Ovary (tissue), 9 donors: ENCODE results near the gene HIRA. TPM values are rescaled to one million over a fixed set of nuclear protein-coding genes. Genes with fewer than 3 reads are reported as not detected.

Experiments
- DNase-seq, 5 donors: peaks; one replicate each; pipeline ENCODE4 v3.0.0-alpha.2; 2019 to 2020
- H3K27ac ChIP-seq, 2 donors: fragments of 200-600 bp; one replicate each; pipeline versions ENCODE4 v1.5.1 to v1.8.0; 2019 to 2022
- H3K27me3 ChIP-seq: fragments of 200-600 bp; one replicate; pipeline ENCODE4 v1.8.0; 2022
- H3K36me3 ChIP-seq: fragments of 200-600 bp; sonication (generic); one replicate; pipeline ENCODE4 v1.5.1; 2019
- H3K4me1 ChIP-seq: one replicate; pipeline ENCODE4 v1.8.1; 2013; ENCODE audit warnings: mild to moderate bottlenecking, moderate library complexity; ENCODE audit not compliant: insufficient read depth
- H3K4me3 ChIP-seq: fragments of 200-600 bp; sonication (generic); one replicate; pipeline ENCODE4 v1.5.1; 2017
- H3K9me3 ChIP-seq, 2 donors: fragments of 200-600 bp in 1 of 2; sonication (generic) in 1 of 2; one replicate each; pipeline versions ENCODE4 v1.5.1 to v1.8.1; 2013 to 2019; ENCODE audit warnings: mild to moderate bottlenecking in 1 of 2, moderate library complexity in 1 of 2
- CTCF ChIP-seq, 3 donors: fragments of 450-650 bp in 2 of 3; fragments of 200-600 bp in 1 of 3; IDR thresholded peaks; one replicate each; pipeline versions ENCODE4 v1.5.1 to v1.8.0; 2016 to 2022; ENCODE audit warnings: antibody characterized with exemption in 3 of 3, mild to moderate bottlenecking in 1 of 3
- EP300 ChIP-seq: sonication (generic); formaldehyde crosslinking; IDR thresholded peaks from one replicate; pipeline ENCODE4 v1.6.1; 2017; ENCODE audit warnings: antibody characterized with exemption
- POLR2A ChIP-seq: fragments of 450-650 bp; IDR thresholded peaks from one replicate; pipeline ENCODE4 v1.6.1; 2017; ENCODE audit warnings: antibody characterized with exemption, mild to moderate bottlenecking, moderate library complexity
- WGBS, 3 donors: extraction: QIAGEN DNeasy Blood & Tissue Kit in 1 of 3; methylation state at CpG; one replicate each; pipeline versions ENCODE4 v1.1.5 to v1.1.7; 2013 to 2017; 5-methylcytosine and 5-hydroxymethylcytosine counted together
- intact Hi-C, 4 donors: fragments of 100-400 bp; cut with DNase I; formaldehyde crosslinking; loops; one replicate each; pipeline versions ENCODE4 v1.11.0 to v1.15.1; 2022 to 2023
- polyA plus RNA-seq, 2 donors: library from polyadenylated mRNA; stranded (reverse); fragments of 200-250 nt in 1 of 2; fragments of 350-450 nt in 1 of 2; fragmentation: Illumina TruSeq in 1 of 2; extraction: RNeasy Lipid Tissue Mini Kit (QIAGEN cat#74804) in 1 of 2; gene quantifications; one replicate each; pipeline ENCODE4 v1.2.3, GENCODE V29; 2013 to 2014
- total RNA-seq, 7 donors: library from RNA; depleted of rRNA in 2 of 7; stranded (reverse); fragments of >200 nt in 2 of 7; fragmentation: NEBNext Ultra II Directional in 3 of 7; extraction: Animal tissue kit (Norgen Biotek cat#: 25700) in 3 of 7; gene quantifications; one replicate each; pipeline versions ENCODE4 v1.1.0 to v1.2.4, GENCODE V29; 2016 to 2023
- donor health status: DM: no; HTN: no; CAD: no; lungs with moderate emphysema.
- donor health status: DM: no; HTN: no; CAD: no.
- donor health status: Bipolar disorder and iron deficiency.
- donor health status: DM: yes; HTN: yes; CAD: no.
- donor health status: DM: no; HTN: no; CAD: no.
- donor health status: DM: yes; HTN: yes; CAD: no.

Gene HIRA
- total and polyA plus RNA-seq, 9 donors = 7.2 to 31.6 (median 19.8) TPM

- H3K9me3 ChIP-seq = no peaks in the 10 kb centered on the region
- intact Hi-C loops = no loop called here
- H3K36me3 ChIP-seq = no peaks in the 10 kb centered on the region
- TF ChIP-seq EP300 (no peak), CTCF (IDR thresholded peaks at IDR 0.05) (no peak), POLR2A (no peak)
- 66 to 69% (median 69%) methylated on average over 6 of the region's 6 CpGs for WGBS, 3 donors
- H3K27me3 ChIP-seq = no peaks in the 10 kb centered on the region
- DNase-seq = peak in 1 of 5 donors; percentile 16
- no peaks in the 10 kb centered on the region for H3K4me1 ChIP-seq
- no peak overlapping the region for H3K27ac ChIP-seq
- H3K4me3 ChIP-seq = no peak overlapping the region
Observed at GRCh38 chr22:19454156-19454555, 22.6 kb upstream of the HIRA start.

GRCh38 chr22:19453718-19454117 lies 22.2 kb upstream of the HIRA start:
- H3K9me3 ChIP-seq = no peaks in the 10 kb centered on the region
- no peaks in the 10 kb centered on the region for H3K36me3 ChIP-seq
- WGBS, 3 donors = 82 to 98% (median 91%) methylated on average over 5 of the region's 5 CpGs
- no peaks in the 10 kb centered on the region for H3K27me3 ChIP-seq
- H3K4me1 ChIP-seq = no peaks in the 10 kb centered on the region
- no peak overlapping the region for H3K27ac ChIP-seq
- no peak for TF ChIP-seq CTCF (IDR thresholded peaks at IDR 0.05)
- no peak for TF ChIP-seq EP300
- TF ChIP-seq POLR2A = no peak
- no peak overlapping the region for H3K4me3 ChIP-seq
- intact Hi-C loops = no loop called here
- DNase-seq = peak in 1 of 5 donors; percentile 21

- Histone ChIP-seq H3K36me3 (no peaks in the 10 kb centered on the region), H3K4me3 (no peak overlapping the region), H3K9me3 (no peaks in the 10 kb centered on the region), H3K27ac (no peak overlapping the region), H3K4me1 (peaks cover 3% of the 10 kb centered on the region), H3K27me3 (no peaks in the 10 kb centered on the region)
- TF ChIP-seq CTCF (IDR thresholded peaks at IDR 0.05) (no peak), POLR2A (no peak), EP300 (no peak)
- intact Hi-C loops = no loop called here
- DNase-seq = no peak
- 94 to 97% (median 95%) methylated on average over 4 of the region's 4 CpGs for WGBS, 3 donors
Observed at GRCh38 chr22:19451570-19451969, 20.0 kb upstream of the HIRA start.

GRCh38 chr22:19450363-19451175 lies 19.0 kb upstream of the HIRA start:
- no peaks in the 10 kb centered on the region for H3K36me3 ChIP-seq
- intact Hi-C loops = no loop called here
- no peak for TF ChIP-seq EP300
- TF ChIP-seq POLR2A = no peak
- TF ChIP-seq CTCF (IDR thresholded peaks at IDR 0.05) = no peak
- H3K27me3 ChIP-seq = no peaks in the 10 kb centered on the region
- no peak overlapping the region for H3K4me3 ChIP-seq
- H3K9me3 ChIP-seq = no peaks in the 10 kb centered on the region
- WGBS, 3 donors = 83 to 87% (median 85%) methylated on average over 8 of the region's 8 CpGs
- H3K27ac ChIP-seq = no peak overlapping the region
- no peak for DNase-seq
- H3K4me1 ChIP-seq = peaks cover 6% of the 10 kb centered on the region
